HepG2 (cell line): Measurements from ENCODE around the gene GARIN5A. TPM values are rescaled to one million over a fixed set of nuclear protein-coding genes. Genes with fewer than 3 reads are reported as not detected.
A peak's percentile ranks its signal among the peaks of the same experiment; 100 is the strongest.

ENCODE experiments used
- FOXP1 ChIP-seq, 2 experiments: fragments of 450-650 bp in 1 of 2; IDR thresholded peaks; 2 replicates each; pipeline ENCODE4 v1.6.1; 2017 to 2018; ENCODE audit warnings: antibody characterized with exemption in 1 of 2
- GFI1 ChIP-seq: sonication (generic); formaldehyde crosslinking; IDR thresholded peaks from 2 replicates; pipeline ENCODE4 v1.5.0; 2020; ENCODE audit warnings: missing genetic modification reagents, mild to moderate bottlenecking, borderline replicate concordance
- GPBP1L1 ChIP-seq: sonication (generic); formaldehyde crosslinking; IDR thresholded peaks from 2 replicates; pipeline ENCODE4 v1.5.0; 2020; ENCODE audit warnings: mild to moderate bottlenecking, missing genetic modification reagents
- HDAC2 ChIP-seq: sonication (generic); formaldehyde crosslinking; IDR thresholded peaks from 2 replicates; pipeline ENCODE4 v1.4.0; 2020; ENCODE audit warnings: missing genetic modification reagents
- KAT2B ChIP-seq: fragments of 150-350 bp; IDR thresholded peaks from 2 replicates; pipeline ENCODE4 v1.6.1; 2014; ENCODE audit warnings: low read depth, low read length, borderline replicate concordance
- MAZ ChIP-seq, 2 experiments: sonication (generic) in 1 of 2; formaldehyde crosslinking in 1 of 2; IDR thresholded peaks; 2 replicates each; pipeline versions ENCODE4 v1.5.0 to v1.6.1; 2012 to 2020; ENCODE audit warnings: low read depth in 2 of 2, mild to moderate bottlenecking in 2 of 2, borderline replicate concordance in 1 of 2, improper control_type of control experiment in 1 of 2, low read length in 1 of 2, missing genetic modification reagents in 1 of 2, moderate library complexity in 1 of 2
- MIXL1 ChIP-seq: IDR thresholded peaks from 2 replicates; pipeline ENCODE4 v1.6.1; 2016
- NFYB ChIP-seq: sonication (generic); formaldehyde crosslinking; IDR thresholded peaks from 2 replicates; pipeline ENCODE4 v1.4.0; 2020; ENCODE audit warnings: missing genetic modification reagents
- PCBP1 ChIP-seq: fragments of 200-400 bp; formaldehyde crosslinking; IDR thresholded peaks from 2 replicates; pipeline ENCODE4 v1.6.1; 2017; ENCODE audit warnings: mild to moderate bottlenecking, low read depth, low read length, borderline replicate concordance
- PHF21A ChIP-seq: sonication (generic); formaldehyde crosslinking; IDR thresholded peaks from 2 replicates; pipeline ENCODE4 v1.5.0; 2020; ENCODE audit warnings: mild to moderate bottlenecking, missing genetic modification reagents
- PITX1 ChIP-seq: sonication (generic); formaldehyde crosslinking; IDR thresholded peaks from 2 replicates; pipeline ENCODE4 v1.5.1; 2020; ENCODE audit warnings: mild to moderate bottlenecking, missing genetic modification reagents
- RERE ChIP-seq: IDR thresholded peaks from 2 replicates; pipeline ENCODE4 v1.6.1; 2016; ENCODE audit warnings: low read depth, missing genetic modification reagents, missing compliant biosample characterization
- RFX5 ChIP-seq: IDR thresholded peaks from 2 replicates; pipeline ENCODE4 v1.6.1; 2011; ENCODE audit warnings: low read depth, low read length, improper control_type of control experiment
- SUZ12 ChIP-seq: fragments of 150-350 bp; IDR thresholded peaks from 2 replicates; pipeline ENCODE4 v1.6.1; 2014; ENCODE audit warnings: low read depth, low read length
- THAP11 ChIP-seq: IDR thresholded peaks from 2 replicates; pipeline ENCODE4 v1.6.1; 2016; ENCODE audit warnings: missing biosample characterization, missing genetic modification reagents
- ZBTB4 ChIP-seq: sonication (generic); formaldehyde crosslinking; IDR thresholded peaks from 2 replicates; pipeline ENCODE4 v1.4.0; 2020; ENCODE audit warnings: missing genetic modification reagents, mild to moderate bottlenecking, borderline replicate concordance
- ZNF264 ChIP-seq: sonication (generic); formaldehyde crosslinking; IDR thresholded peaks from 2 replicates; pipeline ENCODE4 v1.4.0; 2020; ENCODE audit warnings: missing genetic modification reagents
- ZNF713 ChIP-seq: sonication (generic); formaldehyde crosslinking; IDR thresholded peaks from 2 replicates; pipeline ENCODE4 v1.4.0; 2020; ENCODE audit warnings: mild to moderate bottlenecking, missing genetic modification reagents
- ZNF777 ChIP-seq: sonication (generic); formaldehyde crosslinking; IDR thresholded peaks from 2 replicates; pipeline ENCODE4 v1.4.0; 2020; ENCODE audit warnings: missing genetic modification reagents
- ZSCAN31 ChIP-seq: sonication (generic); formaldehyde crosslinking; IDR thresholded peaks from 2 replicates; pipeline ENCODE4 v1.5.0; 2020; ENCODE audit warnings: low read depth, mild to moderate bottlenecking, missing genetic modification reagents
- polyA plus RNA-seq, 8 experiments: library from polyadenylated mRNA; depleted of rRNA in 3 of 8; stranded (reverse) in 7 of 8; unstranded in 1 of 8; fragments of >200 nt; fragmentation: Illumina TruSeq in 4 of 8; extraction: Trizol in 4 of 8; gene quantifications; 2 replicates each; pipeline versions ENCODE4 v1.2.1 to v1.2.3, GENCODE V29; 2011 to 2016; ENCODE audit warnings: low read depth in 4 of 8, missing spikeins in 1 of 8, mixed read lengths in 1 of 8; ENCODE audit not compliant: insufficient read depth in 1 of 8
- total RNA-seq, 5 experiments: library from RNA; depleted of rRNA; stranded (reverse); fragments of >200 nt; fragmentation: Illumina TruSeq; extraction: Trizol; gene quantifications; 2 replicates each; pipeline ENCODE4 v1.2.3, GENCODE V29; 2016; ENCODE audit warnings: low read depth in 1 of 5

Gene GARIN5A
- total and polyA plus RNA-seq, 2 of the 13 experiments (the other 11 are each of a cell fraction or from before 2014, with no cell fraction given), result not detected

- TF ChIP-seq RERE (CRISPR knock-in tag) (no peak), GPBP1L1 (CRISPR knock-in tag) (no peak), GFI1 (CRISPR knock-in tag) (peak; percentile 38; the same call in 1 of the 2 replicates), MIXL1 (no peak), NFYB (peak; percentile 55), ZBTB4 (CRISPR knock-in tag) (no peak), PCBP1 (no peak), ZNF713 (CRISPR knock-in tag) (no peak), PITX1 (CRISPR knock-in tag) (0 out of 2 replicates have a peak, but pooled peaks have one; percentile 9), PHF21A (CRISPR knock-in tag) (0 out of 2 replicates have a peak, but pooled peaks have one; percentile 39), SUZ12 (peak; percentile 68), ZNF264 (no peak), ZNF777 (CRISPR knock-in tag) (peak; percentile 92), HDAC2 (CRISPR knock-in tag) (peak; percentile 31; the same call in 1 of the 2 replicates), KAT2B (no peak), MAZ (IDR thresholded peaks at IDR 0.05; ENCODE audit: borderline replicate concordance, low read depth, low read length) (peak; percentile 74), MAZ (CRISPR knock-in tag; IDR thresholded peaks at IDR 0.05; ENCODE audit: low read depth) (no peak), FOXP1 (IDR thresholded peaks at IDR 0.05) (no peak), FOXP1 (CRISPR knock-in tag; IDR thresholded peaks at IDR 0.05) (no peak), RFX5 (no peak), ZSCAN31 (no peak), THAP11 (peak; percentile 99)
Observed at GRCh38 chr19:50511069-50511822, 34.6 kb upstream of the GARIN5A start, which contains the start of gene JOSD2 (continued).
